ENCODE measurements around the gene ITPR3.

The ITPR3 gene

DNA sequence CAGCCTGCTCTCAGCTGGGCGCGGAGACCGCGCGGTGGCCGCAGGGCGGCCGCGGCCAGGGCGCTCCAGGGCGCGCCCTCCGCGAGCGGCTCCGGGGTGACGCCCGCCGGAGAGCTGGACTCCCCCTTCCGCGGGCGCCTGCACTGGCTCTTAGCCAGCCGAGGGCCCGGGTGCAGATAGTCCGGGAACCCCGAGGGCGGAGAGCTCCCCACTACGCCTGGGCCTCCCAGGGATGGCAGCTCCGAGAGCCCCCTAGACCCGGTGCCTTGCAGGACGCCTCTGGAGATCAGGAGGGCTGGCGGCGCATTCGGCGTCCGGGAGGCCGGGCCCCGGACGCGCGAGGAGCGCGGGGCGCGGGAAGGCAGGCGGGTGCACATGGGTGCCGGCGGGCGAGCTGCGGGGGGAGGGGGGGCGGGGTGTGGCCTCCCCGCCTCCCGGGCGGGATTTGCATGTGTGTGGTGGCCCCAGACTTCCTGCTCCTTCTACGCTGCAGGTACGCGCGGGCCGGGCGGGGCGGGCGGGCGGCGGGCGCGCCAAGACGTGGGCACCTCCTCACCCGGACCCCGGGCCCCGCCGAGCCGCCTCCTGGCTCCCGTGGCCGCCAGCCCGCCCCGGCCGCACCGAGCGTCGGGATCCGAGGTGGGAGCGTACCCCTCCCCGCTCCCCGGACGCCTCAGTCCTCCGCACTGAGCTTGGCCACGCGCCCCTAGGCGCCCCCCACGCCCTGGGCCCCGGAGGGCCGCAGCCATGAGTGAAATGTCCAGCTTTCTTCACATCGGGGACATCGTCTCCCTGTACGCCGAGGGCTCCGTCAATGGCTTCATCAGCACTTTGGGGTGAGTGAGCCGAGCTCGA lies at the start of gene ITPR3:
TSS of gene ITPR3 (plus strand) at position 467 of the 855 bp plus-strand sequence. CDS start at position 748, 281 bp downstream.
- peak; percentile 84 for DNase-seq (ENCODE audit: low spot score)

DNA sequence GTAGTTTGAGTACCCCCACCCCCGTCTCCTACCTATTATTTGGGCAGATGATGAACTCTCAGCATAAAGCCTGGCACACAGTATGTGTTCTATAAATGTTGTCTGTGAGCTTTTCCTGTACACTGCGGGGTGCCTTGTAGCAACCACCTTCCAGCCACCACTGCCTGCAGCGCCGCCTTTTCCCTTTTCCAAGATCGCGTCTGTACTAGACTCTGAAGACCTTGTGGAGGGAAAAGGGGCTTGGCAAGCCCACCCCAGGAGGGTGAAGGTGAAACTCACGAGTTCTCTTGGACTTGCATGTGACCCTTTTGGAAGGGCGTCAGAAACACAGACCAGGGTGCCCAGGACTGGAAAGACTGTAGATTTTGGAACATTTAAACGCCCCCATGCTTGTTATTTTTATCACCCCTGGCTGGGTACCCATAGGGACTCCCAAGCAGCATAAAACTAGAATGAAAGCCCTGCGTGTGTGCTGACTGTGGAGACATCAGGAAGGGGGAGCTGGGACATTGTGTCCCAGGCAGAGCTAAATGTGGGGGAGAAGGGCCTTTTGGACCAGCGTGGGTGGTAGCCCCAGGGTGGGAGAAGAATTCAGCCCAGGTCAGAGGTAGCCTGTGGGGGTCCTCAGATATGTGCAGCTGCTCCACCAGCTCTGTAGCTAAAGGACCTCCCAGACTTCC lies 49.3 kb upstream of the ITPR3 start:
- DNase-seq (ENCODE audit: low spot score): peak; percentile 16

DNA sequence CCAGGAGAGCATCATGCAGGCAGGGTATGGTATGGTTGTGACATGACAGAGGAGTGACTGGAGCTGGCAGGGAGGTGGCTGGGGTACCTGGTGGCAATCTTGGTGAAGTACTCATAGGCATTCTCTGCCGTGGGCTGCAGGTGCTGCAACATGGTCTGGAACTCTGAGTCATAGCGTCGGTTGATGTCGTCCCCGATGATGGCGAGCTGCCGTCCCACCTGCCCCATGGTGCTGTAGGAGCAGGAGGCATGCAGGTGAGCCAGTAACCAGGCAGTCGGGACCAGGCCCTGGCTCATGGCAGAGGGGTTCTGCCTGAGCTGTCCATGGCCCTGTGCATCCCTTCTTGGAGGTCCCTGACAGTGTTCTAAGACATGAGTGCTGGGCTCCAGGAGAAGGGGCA lies 45.9 kb upstream of the ITPR3 start:
- no peak for DNase-seq (ENCODE audit: low spot score)

DNA sequence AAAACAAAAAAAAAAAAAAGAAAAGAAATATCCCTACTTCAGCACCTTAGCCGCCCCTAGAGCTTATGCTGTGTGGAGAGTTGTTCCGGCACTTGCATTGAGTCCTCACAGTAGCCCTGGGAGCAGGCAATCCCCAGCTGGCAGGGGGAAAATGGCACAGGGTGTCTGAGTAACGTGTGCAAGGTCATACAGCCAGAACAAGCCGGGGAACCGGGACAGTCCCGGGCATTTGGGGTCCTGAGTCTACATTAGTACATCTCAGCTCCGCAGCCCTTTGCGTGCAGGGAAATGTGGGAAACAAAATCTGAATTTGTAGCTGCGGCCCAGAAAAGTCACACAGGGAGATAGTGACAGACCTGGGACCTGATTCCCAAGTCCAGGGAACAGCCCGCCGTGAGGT lies 44.5 kb upstream of the ITPR3 start:
- DNase-seq (ENCODE audit: low spot score): no peak

DNA sequence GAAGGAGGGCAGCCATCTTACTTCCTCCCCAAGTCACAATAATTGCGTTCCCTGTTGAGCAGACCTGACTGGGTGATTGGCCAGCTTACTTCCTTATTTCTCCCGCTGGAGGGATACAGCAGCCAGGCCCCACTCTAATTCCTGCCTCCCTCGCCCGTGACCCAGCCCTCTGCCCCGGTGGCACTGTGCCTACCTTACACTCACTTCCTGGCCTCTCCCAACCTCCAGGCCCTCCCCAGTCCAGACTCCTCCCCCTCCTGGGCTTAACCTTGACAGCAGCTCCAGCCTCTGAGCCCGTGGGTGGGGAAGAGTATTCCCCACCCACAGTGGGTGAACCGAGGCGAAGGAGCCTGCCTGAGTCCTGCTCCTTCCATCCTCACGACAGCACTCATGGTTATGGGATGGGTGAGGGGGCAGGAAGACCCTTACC lies 44.0 kb upstream of the ITPR3 start:
- no peak for DNase-seq (ENCODE audit: low spot score)

DNA sequence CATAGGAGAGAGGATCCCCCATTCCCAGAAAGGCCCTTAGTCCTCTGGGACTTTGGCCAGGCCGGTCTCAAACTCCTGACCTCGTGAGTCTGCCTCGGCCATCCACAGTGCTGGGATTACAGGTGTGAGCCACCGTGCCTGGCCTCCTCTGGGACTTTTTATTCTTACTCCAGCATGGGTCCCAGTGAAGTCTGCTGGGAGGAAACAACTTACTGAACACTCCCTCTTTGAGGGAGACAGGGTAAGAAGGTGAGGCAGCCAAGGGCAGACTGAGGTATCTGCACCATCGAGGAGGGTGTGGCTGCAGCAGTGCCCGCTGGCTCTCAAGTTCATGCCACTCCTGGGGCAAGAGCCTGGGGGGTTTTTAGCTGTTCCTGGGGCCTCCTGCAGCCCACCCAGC lies 43.4 kb upstream of the ITPR3 start:
- no peak for DNase-seq (ENCODE audit: low spot score)

DNA sequence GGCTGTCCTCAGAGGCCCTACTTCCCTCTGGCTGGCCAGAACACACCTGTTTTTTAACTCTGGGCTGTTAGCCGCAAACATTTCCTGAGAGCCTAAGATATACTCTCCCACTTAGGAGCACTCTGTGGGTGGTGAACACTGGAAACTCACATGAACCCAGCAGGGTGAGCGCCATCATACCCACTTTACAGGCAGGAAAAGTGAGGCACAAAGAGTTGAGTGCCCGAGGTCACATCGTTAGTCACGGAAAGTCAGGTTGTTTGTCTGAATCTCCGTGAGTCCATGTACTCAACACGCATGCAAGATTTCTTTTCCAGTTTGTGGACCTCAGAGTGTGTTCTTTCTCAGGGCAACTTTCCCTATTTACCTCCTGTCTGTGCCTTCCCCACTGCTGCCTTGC lies 43.0 kb upstream of the ITPR3 start:
- no peak for DNase-seq (ENCODE audit: low spot score)

DNA sequence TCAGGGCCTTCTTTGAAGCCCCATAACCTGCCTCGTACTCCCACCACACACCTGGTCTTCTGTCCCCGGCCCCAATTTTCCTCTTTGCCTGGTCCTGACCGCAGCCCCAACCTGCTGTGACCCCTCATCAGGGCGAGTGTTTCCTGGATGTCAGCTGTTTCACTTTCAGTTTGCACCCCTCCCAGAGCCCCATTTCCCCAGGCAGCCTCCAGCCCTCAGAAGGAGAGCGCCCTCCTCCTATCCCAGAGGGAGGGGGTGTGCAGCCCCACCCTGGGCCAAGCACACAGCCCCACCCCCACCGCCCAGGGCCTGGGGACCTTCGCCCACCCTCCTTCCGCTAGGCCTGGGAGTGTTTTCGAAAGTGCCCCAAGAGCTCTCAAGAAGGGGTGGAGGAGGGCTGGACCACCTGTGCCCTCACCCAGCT lies 42.5 kb upstream of the ITPR3 start:
- DNase-seq (ENCODE audit: low spot score): no peak

DNA sequence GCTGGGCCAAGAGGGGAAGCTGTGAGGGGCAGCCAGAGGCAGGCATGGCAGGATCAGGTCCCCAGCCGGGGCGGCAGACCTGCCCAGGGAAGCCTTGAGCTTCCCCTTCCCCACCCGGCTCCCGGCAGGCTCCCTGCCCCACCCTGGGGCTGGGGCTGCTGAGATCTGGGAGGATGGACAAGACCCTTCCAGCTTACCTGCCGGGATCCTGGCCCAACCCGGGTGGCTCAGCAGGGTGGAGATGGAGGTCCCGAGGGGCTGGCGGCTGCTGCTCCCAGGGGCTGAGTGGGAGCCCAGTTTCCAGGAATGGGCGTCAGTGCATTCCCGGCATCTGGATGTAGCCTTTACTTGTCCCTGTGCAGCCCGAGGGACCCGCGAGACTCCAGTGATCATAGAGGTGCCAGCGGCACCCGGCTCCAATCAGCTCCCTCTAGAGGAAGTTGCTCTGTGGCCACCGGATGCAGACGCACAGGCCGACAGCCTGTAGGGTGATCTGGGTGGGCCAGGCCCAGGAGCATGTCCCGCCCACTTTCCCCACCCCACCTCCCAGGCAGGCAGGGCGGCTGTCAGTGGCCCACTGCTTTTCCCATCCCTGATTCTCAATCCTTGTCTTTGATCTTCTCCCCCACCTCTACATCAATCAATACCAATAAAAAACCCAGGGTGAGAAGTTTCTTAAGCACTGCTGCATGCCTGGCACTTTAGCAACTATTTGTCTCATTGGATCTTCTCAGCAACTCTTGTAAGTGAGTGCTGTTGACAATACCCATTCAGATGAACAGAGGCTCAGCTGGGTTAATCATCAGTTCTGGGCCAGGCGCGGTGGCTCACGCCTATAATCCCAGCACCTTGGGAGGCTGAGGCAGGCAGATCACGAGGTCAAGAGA lies 41.1 kb upstream of the ITPR3 start, which contains the start of gene BAK1:
TSS of gene BAK1 (minus strand) at position 449 of the 887 bp plus-strand sequence. CDS start 2,672 bp downstream, outside the sequence.
- peak; percentile 97 for DNase-seq (ENCODE audit: low spot score)

DNA sequence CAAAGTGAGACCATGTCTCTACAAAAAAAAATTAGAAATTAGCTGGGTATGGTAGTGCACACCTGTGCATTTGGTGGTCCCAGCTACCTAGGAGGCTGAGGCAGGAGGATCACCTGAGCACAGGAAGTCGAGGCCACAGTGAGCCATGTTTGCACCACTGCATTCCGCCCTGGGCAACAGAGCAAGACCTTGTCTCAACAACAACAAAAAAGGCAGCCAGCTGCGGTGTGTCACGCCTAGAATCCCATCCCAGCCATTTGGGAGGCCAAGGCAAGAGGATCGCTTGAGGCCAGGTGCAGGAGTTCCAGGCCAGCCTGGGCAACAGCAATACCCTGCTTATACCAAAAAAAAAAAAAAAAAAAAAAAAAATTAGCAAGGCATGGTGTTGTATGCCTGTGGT lies 39.9 kb upstream of the ITPR3 start:
- DNase-seq (ENCODE audit: low spot score): no peak

DNA sequence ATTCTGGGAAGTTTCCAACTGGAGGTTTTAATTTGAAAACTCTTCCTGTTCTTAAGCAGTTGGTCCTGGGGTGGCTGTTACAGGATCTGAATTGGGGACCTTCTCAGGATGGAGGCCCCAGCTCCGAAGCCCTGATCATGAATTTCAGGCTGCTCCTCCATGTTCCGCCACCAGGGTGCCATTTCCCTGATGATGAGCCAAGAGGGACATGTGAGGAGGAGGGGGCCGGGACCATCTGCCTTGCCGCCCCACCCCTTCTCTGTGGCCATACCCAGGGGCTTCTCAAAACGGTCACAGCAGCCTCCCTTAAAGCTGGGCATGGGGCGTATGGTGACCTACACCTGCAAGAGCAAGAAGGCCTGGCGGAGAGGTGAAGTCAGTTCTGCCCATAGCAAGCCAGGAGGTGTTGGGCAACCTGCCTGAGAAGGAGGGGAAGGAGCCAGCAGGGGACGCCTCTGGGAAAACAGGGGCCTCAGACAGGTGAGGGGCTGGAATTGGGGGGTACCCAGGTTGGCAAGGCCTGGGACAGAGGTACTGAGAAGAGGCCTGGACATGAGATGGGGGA lies 37.4 kb upstream of the ITPR3 start:
- DNase-seq (ENCODE audit: low spot score): peak; percentile 65

DNA sequence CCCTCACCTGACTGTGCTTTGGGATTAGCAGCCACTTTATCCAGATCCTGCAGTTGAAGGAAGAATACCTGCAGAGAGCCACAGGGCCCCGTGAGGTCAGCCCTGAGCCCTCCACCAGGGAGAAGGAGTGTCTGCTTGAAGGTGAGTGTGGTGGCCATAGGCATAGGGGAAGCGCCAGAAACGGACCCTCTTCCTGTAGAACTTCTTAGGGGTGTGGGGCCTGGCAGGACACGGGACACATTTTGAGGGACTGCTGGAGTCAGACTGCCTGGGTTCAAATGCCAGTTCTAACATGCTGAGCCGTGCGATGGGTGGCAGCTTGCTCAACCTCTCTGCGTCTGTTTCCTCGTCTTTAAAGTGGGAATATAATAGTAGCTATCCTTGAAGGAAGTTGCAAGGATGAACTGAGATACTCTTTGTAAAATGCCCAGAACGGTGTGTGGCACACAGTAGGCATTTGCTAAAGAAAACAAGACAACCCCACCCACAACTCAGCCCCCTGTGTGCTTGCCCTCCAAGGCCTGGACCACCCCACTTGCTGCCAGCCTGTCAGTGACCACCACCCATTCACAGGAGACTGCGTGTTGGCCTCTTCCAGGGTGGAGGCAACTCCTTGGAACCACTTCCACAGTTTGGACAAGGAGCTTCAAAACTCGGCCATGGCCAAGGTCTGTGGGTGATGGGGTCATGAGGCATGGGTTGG lies 36.3 kb upstream of the ITPR3 start:
- DNase-seq (ENCODE audit: low spot score): no peak

DNA sequence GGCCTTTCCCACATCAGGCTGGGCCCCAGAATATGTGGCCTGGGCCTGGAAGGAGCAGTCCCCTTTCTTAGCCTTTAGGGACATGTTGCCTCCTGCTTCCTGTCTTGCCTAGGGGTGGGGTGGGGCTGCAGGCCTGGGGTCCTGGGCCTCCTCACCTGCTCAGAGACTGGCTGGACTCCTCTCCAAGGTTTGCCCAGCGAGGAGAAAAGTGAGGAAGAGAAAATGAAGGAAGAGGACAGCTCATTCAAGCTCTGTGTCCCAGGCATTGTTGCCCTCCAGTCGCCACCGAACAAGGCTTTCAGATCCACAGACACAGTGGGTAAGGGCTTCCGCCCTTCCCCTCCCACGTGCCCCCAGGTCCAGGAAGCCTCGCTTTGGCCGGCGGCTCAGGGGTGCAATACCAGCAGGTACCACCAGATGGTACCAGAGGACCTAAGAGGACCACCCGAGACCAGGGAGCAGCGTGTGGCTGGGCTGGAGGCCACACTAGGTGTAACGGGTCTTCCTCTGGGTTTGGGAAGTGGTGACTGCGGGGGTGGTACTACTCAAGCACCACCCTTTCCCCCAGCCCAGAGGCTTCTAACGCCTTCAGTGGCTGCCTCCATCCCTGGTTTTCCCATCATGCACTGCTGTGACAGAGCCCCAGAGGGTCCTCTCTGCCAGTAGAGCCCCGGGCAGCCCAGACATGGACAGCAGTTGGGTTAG lies 35.6 kb upstream of the ITPR3 start:
- DNase-seq (ENCODE audit: low spot score): peak; percentile 81

DNA sequence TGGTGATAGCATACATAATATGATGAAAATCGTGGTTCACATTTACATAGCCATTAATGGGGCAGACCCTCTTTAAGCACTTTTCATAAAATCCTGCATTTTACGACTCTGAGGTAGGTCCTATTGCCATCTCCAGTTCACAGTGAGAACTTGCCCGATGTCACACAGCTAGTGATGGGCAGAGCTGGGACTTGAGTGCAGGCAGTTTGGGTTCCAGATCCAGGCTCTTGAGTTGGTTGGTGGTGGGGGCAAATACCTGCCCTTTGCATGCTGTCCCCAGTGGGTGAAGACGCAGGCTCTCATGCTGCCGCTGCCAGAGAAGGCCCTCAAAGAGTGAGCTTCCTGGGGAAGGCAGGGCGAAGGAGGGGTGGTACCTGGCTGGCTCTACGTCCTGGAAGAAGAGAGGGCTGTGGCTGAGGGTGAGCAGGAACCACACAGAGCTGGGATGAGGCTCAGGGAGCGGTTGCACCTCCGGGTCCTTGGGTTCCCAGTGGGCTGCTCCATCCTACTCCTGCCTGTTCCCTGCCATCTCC lies 34.9 kb upstream of the ITPR3 start:
- DNase-seq (ENCODE audit: low spot score): no peak

DNA sequence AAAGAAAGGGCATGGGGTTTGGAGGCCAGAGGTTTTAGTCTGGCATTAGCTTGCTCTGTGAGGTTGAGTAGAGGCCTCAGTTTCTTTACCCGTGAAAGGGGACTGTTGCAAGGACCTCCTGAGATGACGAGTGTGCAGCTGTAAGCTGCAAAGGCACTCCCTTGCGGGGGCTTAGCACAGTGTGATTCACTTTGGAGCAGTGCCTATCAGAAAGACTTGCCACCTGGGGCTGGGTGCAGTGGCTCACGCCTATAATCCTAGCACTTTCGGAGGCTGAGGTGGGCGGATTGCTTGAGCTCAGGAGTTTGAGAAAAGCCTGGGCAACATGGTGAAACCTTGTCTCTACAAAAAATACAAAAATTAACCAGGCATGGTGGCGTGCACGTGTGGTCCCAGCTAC lies 33.6 kb upstream of the ITPR3 start:
- no peak for DNase-seq (ENCODE audit: low spot score)

DNA sequence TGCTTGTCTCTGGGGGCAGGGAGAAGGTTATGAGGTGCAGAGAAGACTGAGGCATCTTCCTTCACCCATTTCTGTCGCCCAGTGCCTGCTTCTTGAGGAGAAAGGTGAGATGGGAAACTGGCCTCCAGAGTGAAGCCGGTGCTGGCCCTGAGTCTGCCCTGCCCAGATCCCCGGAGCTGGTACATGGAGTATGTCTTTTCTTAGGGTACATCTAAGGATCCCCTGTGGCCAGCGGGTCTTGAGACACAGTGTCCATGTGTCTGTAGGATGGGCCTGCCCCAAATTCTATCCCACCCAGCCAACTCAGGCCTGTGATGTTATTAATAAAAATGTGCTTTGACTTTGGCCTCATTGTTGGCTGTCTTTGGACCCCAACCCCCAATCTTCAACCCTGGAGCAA lies 32.2 kb upstream of the ITPR3 start:
- DNase-seq (ENCODE audit: low spot score): no peak

DNA sequence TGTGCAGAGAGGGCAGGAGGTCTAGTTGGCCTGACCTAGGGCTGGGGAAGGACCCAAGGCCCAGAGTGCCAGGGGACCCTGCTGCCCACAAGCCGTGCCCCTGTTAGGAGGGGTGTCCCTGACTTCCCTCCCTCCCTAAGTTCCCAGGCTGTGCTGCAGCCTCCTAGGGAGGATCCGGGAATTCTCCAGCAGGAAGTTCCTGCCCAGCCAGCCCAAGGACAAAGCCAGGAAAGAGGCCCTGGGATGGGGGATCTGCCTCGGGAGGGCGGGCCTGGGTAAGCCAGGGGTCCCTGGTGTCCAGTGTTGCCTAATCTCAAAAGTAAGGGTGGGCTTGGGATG lies 31.8 kb upstream of the ITPR3 start:
- no peak for DNase-seq (ENCODE audit: low spot score)

DNA sequence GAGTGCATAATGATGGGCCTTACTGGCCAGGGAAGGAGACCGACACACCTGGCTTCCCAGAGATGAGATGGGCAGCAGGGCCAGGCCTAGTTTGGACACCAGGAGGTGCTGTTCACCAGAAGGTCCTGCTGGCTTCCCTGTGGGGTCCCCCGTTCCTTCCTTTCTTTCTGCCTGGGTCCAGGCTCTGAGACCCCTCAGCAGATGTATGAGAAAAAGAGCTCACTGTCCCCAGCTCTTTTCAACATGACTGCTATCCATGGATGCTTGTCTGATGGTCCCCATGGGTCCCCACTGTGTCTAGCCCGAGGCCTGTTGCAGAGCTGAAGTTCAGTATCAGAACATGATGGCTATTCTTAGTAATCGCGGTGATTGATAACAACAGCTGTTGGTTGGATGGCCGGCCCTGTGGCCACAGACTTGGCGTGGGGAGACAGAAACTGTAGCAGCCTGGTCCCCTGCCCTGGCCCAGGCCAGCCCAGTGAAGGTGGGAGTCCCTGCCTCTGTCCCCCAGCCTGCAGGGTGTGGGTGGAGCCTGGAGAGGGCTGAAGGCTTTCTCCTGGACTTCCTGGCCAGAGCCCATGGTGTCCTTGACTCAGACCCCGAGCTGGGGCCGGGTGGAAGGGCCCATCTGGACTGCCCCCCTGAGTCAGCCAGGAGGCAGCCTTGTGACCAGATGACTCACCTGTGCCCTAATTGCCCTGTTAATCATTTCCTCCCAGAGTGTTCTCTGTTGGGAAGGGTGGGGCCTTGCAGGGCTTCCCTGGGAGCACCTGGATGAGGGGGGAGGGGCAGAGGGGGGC lies 31.2 kb upstream of the ITPR3 start:
- peak; percentile 82 for DNase-seq (ENCODE audit: low spot score)

DNA sequence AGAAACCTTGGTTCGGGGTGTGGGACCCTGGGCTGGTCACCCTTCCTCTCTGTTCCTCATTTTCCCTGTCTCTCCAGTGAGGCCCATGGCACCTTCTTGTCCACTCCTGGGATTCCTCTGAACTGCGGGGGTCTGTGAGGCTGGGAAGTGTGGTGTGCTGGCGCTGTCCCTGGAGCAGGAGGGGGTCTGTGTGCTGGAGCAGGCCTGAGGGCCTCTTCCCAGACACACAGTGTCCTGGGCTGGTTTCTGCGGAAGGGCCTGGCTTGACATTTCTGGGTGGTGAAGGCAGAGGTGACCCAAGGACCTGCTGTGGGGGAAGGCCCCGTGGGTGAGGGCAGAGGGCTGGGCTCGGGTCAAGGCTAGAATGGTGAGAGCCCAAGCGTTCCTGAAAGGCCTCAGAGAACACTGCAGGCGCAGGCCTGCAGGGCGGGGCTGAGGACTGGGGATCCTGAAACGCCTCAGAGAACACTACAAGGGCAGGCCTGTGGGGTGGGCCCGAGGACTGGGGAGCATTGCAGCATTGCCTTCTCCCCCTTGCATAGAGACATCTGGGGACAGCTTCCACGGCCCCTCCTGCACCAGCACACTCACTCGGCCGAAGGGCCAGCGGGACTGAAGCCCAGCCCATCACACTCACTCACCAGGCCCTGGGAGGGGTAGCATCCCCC lies 30.5 kb upstream of the ITPR3 start:
- DNase-seq (ENCODE audit: low spot score): no peak

All from iPS-NIHi11 (cell line).